Bronchial epithelial cell (primary cell): ENCODE data around the gene VCL. TPM values are rescaled to one million over a fixed set of nuclear protein-coding genes. Genes with fewer than 3 reads are reported as not detected.

Source experiments
- DNase-seq: peaks from one replicate; pipeline ENCODE4 v3.0.0-alpha.2; 2010; ENCODE audit warnings: low read depth
- FAIRE-seq: peaks from 2 replicates; lab custom pipeline; 2011; peaks lifted over from hg19 to GRCh38; lab: Jason Lieb, UNC
- H3K27me3 ChIP-seq: 2 replicates; pipeline ENCODE4 v1.5.1; 2011; ENCODE audit warnings: low read length; ENCODE audit not compliant: control insufficient read depth, insufficient read depth
- H3K36me3 ChIP-seq: 2 replicates; pipeline ENCODE4 v1.5.1; 2011; ENCODE audit warnings: low read length; ENCODE audit not compliant: control insufficient read depth, insufficient read depth
- H3K4me3 ChIP-seq: 2 replicates; pipeline ENCODE4 v1.5.1; 2011; ENCODE audit warnings: mild to moderate bottlenecking, low read depth, low read length, control low read depth
- total RNA-seq: library from RNA; depleted of rRNA; stranded (reverse); fragments of >200 nt; gene quantifications from 2 replicates; pipeline ENCODE4 v1.2.1, GENCODE V29; 2014
- TF ChIP-seq, protein P1 (sequence below): IDR thresholded peaks from 2 replicates; pipeline ENCODE4 v1.5.1; 2011; ENCODE audit warnings: mild to moderate bottlenecking, moderate library complexity, low read length, control low read depth, inconsistent platforms; ENCODE audit not compliant: insufficient read depth, severe bottlenecking

VCL gene
- total RNA-seq, 1 donor from 2014 or later = 40.8 TPM

DNA sequence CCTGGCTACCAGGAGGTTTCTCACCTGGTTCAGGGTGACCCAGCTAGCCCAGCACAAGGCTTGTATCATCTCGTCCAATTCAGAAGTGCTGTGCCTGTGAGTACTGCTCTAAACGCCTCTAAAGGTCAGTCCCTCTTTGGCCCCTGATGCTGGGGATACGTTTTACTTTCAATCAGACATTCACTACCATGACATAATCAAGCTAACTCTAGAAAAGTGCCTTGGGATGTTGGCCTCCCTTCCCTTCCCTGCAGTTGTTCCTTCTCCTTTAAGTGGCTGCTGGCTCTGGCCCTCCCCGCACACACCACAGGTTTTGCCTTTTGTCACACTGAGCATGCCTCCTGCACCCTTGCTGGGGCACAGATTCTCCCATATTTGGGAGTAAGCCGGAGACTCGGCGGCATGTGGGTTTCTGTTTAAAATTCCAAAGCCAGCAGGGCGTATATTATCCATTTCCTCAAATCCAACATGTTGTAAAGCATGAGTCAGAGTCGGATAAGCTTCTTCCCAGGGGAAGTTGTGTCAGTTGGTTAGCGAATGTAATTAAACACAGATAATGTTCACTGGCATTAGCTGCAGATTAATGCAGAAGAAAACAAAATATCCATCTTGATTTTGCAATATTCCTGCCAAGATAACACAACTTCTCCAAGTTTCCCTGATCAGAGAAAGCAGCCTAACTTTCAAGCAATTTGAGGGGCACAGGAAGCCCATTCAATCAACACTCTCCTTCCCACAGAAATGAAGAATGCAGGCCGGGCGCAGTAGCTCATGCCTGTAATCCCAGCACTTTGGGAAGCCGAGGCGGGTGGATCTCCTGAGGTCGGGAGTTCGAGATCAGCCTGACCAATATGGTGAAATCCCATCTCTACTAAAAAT, 31.8 kb upstream of the VCL start:
- peak; percentile 99 for DNase-seq
- Histone ChIP-seq H3K36me3 (no peaks in the 10 kb centered on the region), H3K4me3 (no peak overlapping the region), H3K27me3 (no peaks in the 10 kb centered on the region)
- TF ChIP-seq, protein P1, sequence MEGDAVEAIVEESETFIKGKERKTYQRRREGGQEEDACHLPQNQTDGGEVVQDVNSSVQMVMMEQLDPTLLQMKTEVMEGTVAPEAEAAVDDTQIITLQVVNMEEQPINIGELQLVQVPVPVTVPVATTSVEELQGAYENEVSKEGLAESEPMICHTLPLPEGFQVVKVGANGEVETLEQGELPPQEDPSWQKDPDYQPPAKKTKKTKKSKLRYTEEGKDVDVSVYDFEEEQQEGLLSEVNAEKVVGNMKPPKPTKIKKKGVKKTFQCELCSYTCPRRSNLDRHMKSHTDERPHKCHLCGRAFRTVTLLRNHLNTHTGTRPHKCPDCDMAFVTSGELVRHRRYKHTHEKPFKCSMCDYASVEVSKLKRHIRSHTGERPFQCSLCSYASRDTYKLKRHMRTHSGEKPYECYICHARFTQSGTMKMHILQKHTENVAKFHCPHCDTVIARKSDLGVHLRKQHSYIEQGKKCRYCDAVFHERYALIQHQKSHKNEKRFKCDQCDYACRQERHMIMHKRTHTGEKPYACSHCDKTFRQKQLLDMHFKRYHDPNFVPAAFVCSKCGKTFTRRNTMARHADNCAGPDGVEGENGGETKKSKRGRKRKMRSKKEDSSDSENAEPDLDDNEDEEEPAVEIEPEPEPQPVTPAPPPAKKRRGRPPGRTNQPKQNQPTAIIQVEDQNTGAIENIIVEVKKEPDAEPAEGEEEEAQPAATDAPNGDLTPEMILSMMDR = no peak
- no peak for FAIRE-seq

DNA sequence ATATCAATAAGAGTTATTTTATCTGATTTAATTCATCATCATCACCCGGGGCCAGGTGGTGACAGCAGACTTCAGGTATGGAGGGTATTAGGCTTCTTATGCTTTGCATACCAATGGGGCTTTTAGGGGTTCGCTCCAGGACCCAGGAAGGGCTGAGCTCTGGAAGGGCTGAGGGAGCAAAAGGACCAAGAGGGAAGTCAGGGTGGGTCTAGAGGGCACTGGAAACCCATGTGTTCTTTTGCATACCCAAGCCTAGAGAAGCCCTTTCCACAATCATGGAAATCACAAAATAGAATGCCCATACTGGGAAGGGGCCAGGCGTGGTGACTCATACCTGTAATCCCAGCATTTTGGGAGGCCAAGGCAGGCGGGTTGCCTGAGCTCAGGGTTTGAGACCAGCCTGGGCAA, 30.9 kb upstream of the VCL start:
- FAIRE-seq (no peak), DNase-seq (no peak)
- no peaks in the 10 kb centered on the region for H3K27me3 ChIP-seq
- no peak overlapping the region for H3K4me3 ChIP-seq
- TF ChIP-seq, protein P1 = no peak
- H3K36me3 ChIP-seq = no peaks in the 10 kb centered on the region

DNA sequence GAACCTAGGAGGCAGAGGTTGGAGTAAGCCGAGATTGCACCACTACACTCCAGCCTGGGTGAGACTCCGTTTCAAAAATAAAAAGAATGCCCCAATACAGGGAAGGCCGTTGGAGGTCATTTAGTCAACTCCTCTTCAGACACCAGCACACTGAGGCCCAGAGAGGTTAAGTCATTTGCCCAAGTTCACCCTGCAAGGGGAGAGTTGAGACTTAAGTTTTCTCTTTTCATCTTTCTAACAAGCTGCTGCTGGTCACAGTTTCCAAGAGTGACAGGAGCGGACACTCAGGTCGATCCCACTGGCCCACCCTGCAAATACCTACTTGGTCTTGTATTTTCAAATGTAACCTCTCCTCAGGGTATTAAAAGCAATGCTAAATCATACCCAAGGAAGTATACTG, 30.4 kb upstream of the VCL start:
- no peaks in the 10 kb centered on the region for H3K27me3 ChIP-seq
- FAIRE-seq (no peak), DNase-seq (no peak)
- TF ChIP-seq, protein P1 = no peak
- H3K4me3 ChIP-seq = no peak overlapping the region
- H3K36me3 ChIP-seq = no peaks in the 10 kb centered on the region

DNA sequence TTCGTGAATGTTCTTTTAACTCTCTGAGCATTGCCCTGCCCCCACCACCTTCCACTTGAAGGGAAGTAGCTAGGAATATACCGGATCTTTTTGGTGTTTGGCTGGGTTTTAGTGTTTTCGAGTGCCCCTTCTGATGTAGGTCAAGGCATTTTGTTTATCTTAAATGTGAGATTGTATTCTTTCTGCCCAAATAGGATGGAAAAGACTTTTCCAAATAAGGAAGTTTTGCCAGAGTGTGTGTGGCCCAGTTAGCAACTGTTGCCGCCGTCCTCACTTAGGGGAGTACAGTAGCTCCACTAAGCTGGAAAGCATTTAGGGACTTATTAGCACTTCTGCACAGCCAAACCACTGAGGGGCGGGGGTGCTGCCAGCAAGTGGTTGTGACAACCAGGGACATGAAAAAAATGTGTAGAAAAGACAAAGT, 29.8 kb upstream of the VCL start:
- DNase-seq (no peak), FAIRE-seq (no peak)
- H3K27me3 ChIP-seq = no peaks in the 10 kb centered on the region
- H3K36me3 ChIP-seq = no peaks in the 10 kb centered on the region
- TF ChIP-seq, protein P1 = no peak
- H3K4me3 ChIP-seq = no peak overlapping the region

DNA sequence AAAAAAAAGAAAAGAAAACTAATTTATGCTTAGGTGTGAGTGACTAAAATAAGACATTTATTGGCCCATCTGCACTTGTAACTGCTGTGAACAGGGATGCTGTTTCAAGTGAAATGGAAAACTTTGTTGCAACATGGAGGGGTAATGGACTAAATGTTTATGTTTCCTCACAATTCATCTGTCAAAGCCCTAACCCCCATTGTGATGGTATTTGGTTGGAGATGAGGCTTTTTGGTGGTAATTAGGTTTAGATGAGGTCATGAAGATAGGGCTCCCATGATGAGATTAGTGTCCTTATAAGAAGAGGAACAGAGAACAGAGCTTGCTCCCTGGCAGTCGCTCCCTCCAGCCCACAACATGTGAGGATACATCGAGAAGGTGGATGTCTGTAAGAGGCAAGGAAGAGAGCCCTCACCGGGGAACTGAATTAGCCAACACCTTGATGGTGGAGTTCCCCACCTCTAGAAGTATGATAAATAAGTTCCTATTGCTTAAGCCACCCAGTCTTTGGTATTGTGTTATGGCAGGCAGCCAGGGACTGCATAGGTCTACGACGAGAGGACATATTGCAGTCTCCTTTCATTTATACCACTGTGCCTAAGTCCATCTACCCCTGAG, 28.6 kb upstream of the VCL start:
- H3K4me3 ChIP-seq = no peak overlapping the region
- no peaks in the 10 kb centered on the region for H3K27me3 ChIP-seq
- FAIRE-seq (no peak), DNase-seq (peak; percentile 75)
- TF ChIP-seq, protein P1 = no peak
- H3K36me3 ChIP-seq = no peaks in the 10 kb centered on the region
